H1 (cell line): ENCODE results near the gene SLC2A11.

Experiments
- HDAC2 ChIP-seq, 2 experiments: fragments of 300-600 bp in 1 of 2; sonication (generic) in 1 of 2; IDR thresholded peaks; 2 replicates each; pipeline ENCODE4 v1.6.1; 2011 to 2012; ENCODE audit warnings: low read depth in 2 of 2, low read length in 2 of 2, mild to moderate bottlenecking in 2 of 2, moderate library complexity in 2 of 2, borderline replicate concordance in 1 of 2, inconsistent platforms in 1 of 2
- HDAC6 ChIP-seq: IDR thresholded peaks from one replicate; pipeline ENCODE4 v1.7.1; 2012; ENCODE audit warnings: low read depth, mild to moderate bottlenecking, inconsistent platforms, low read length, moderate library complexity
- KDM5A ChIP-seq: fragments of 200-600 bp; IDR thresholded peaks from 2 replicates; pipeline ENCODE4 v1.7.1; 2012; ENCODE audit warnings: mild to moderate bottlenecking, low read length, inconsistent platforms, mixed read lengths
- NRF1 ChIP-seq: IDR thresholded peaks from 2 replicates; pipeline ENCODE4 v1.6.1; 2011; ENCODE audit warnings: mild to moderate bottlenecking, low read depth, low read length, improper control_type of control experiment
- POLR2A ChIP-seq, 2 experiments: IDR thresholded peaks; 1 replicate in 1 of 2; 2 replicates in 1 of 2; pipeline ENCODE4 v1.6.1; 2011; ENCODE audit warnings: low read depth in 2 of 2, low read length in 2 of 2, mild to moderate bottlenecking in 2 of 2; ENCODE audit errors: control extremely low read depth in 1 of 2
- POLR2AphosphoS5 ChIP-seq: IDR thresholded peaks from 2 replicates; pipeline ENCODE4 v1.6.1; 2011; ENCODE audit warnings: low read depth, low read length
- RAD21 ChIP-seq, 2 experiments: IDR thresholded peaks in 1 of 2; conservative IDR thresholded peaks in 1 of 2; 2 replicates each; pipeline ENCODE4 v1.6.1; 2011; ENCODE audit warnings: low read depth in 2 of 2, low read length in 2 of 2, improper control_type of control experiment in 1 of 2, inconsistent platforms in 1 of 2, mild to moderate bottlenecking in 1 of 2, moderate library complexity in 1 of 2
- SRF ChIP-seq: IDR thresholded peaks from 2 replicates; pipeline ENCODE4 v1.6.1; 2011; ENCODE audit warnings: mild to moderate bottlenecking, low read depth, low read length, moderate library complexity
- SUZ12 ChIP-seq: fragments of 200-600 bp; sonication (generic); IDR thresholded peaks from 2 replicates; pipeline ENCODE4 v1.6.1; 2012; ENCODE audit warnings: mild to moderate bottlenecking, inconsistent platforms, low read length, moderate library complexity, mixed read lengths
- TEAD4 ChIP-seq: IDR thresholded peaks from 2 replicates; pipeline ENCODE4 v1.6.1; 2012; ENCODE audit warnings: low read depth, low read length, inconsistent platforms, mixed read lengths
- TF ChIP-seq, protein P1 (sequence below), 3 experiments: IDR thresholded peaks; 1 replicate in 2 of 3; 2 replicates in 1 of 3; pipeline versions ENCODE4 v1.5.1 to v1.6.1; 2011; ENCODE audit warnings: low read length in 3 of 3, mild to moderate bottlenecking in 3 of 3, inconsistent platforms in 2 of 3, low read depth in 1 of 3, moderate library complexity in 1 of 3; ENCODE audit not compliant: insufficient read depth in 1 of 3; ENCODE audit errors: control extremely low read depth in 1 of 3

DNA sequence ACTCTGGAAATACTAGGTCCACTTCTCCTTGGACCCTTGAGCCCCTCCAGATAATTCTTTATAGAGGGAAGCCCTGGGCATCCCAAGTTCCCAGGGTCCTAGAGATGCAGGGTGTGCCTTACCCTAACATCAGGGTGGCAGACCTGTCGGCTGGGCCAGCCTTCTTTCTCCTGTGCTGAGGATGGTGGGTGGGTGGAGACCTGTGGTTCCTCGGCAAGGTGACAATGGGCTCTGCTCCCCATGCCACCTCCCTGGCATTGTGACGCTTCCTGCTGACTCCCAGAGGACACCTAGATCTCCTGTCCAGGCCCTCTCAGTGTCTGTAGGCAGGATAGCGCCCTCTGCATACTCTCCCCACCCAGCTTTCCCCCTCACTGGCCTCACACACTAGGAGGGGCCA, 15.1 kb upstream of the SLC2A11 start:
- TF ChIP-seq HDAC6 (no peak), SUZ12 (no peak), POLR2A (IDR thresholded peaks at IDR 0.05; ENCODE audit: control extremely low read depth in 1 of 2, low read depth in 2 of 2, low read length in 2 of 2) (no peak), RAD21 (IDR thresholded peaks at IDR 0.05 in 1 of 2, conservative IDR thresholded peaks at IDR 0.05 in 1 of 2; ENCODE audit: low read depth in 2 of 2, low read length in 2 of 2) (no peak), SRF (no peak), NRF1 (no peak), HDAC2 (IDR thresholded peaks at IDR 0.05; ENCODE audit: borderline replicate concordance in 1 of 2, low read depth in 2 of 2, low read length in 2 of 2) (no peak), POLR2AphosphoS5 (no peak), TEAD4 (no peak), KDM5A (no peak)
- TF ChIP-seq, protein P1, sequence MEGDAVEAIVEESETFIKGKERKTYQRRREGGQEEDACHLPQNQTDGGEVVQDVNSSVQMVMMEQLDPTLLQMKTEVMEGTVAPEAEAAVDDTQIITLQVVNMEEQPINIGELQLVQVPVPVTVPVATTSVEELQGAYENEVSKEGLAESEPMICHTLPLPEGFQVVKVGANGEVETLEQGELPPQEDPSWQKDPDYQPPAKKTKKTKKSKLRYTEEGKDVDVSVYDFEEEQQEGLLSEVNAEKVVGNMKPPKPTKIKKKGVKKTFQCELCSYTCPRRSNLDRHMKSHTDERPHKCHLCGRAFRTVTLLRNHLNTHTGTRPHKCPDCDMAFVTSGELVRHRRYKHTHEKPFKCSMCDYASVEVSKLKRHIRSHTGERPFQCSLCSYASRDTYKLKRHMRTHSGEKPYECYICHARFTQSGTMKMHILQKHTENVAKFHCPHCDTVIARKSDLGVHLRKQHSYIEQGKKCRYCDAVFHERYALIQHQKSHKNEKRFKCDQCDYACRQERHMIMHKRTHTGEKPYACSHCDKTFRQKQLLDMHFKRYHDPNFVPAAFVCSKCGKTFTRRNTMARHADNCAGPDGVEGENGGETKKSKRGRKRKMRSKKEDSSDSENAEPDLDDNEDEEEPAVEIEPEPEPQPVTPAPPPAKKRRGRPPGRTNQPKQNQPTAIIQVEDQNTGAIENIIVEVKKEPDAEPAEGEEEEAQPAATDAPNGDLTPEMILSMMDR (IDR thresholded peaks at IDR 0.05; ENCODE audit: control extremely low read depth in 1 of 3, insufficient read depth in 1 of 3, low read depth in 1 of 3, low read length in 3 of 3) = no peak
